ENCODE data around the gene TGFBR2.

The TGFBR2 gene

GRCh38 chr3:30656624-30657141, 50.3 kb downstream of the TGFBR2 start:
- Histone ChIP-seq H3K4me3 (ENCODE audit: low read length) (no peak overlapping the region), H3K4me1 (ENCODE audit: control insufficient read depth, insufficient read depth, low read length) (peaks cover 61% of the 10 kb centered on the region), H3K9ac (ENCODE audit: low read length) (no peak overlapping the region), H3K9me3 (ENCODE audit: control insufficient read depth, low read length) (no peaks in the 10 kb centered on the region), H3K36me3 (ENCODE audit: control insufficient read depth, insufficient read depth, low read length, severe bottlenecking) (peaks cover 79% of the 10 kb centered on the region), H3K27me3 (replicated peaks; ENCODE audit: control insufficient read depth, insufficient read depth, low read length) (no peaks in the 10 kb centered on the region)
- no peak for DNase-seq (ENCODE audit: low read depth)

- Histone ChIP-seq H3K36me3 (ENCODE audit: control insufficient read depth, insufficient read depth, low read length, severe bottlenecking) (peaks cover 80% of the 10 kb centered on the region), H3K4me1 (ENCODE audit: control insufficient read depth, insufficient read depth, low read length) (peaks cover 72% of the 10 kb centered on the region), H3K9me3 (ENCODE audit: control insufficient read depth, low read length) (no peaks in the 10 kb centered on the region), H3K4me3 (ENCODE audit: low read length) (peak overlapping the region; percentile 66), H3K27me3 (replicated peaks; ENCODE audit: control insufficient read depth, insufficient read depth, low read length) (no peaks in the 10 kb centered on the region), H3K9ac (ENCODE audit: low read length) (peak overlapping the region; percentile 81)
- no peak for DNase-seq (ENCODE audit: low read depth)
Observed at GRCh38 chr3:30657914-30658313, 51.5 kb downstream of the TGFBR2 start.

- H3K9me3 ChIP-seq (ENCODE audit: control insufficient read depth, low read length): no peaks in the 10 kb centered on the region
- peaks cover 81% of the 10 kb centered on the region for H3K36me3 ChIP-seq (ENCODE audit: control insufficient read depth, insufficient read depth, low read length, severe bottlenecking)
- peak; percentile 64 for DNase-seq (ENCODE audit: low read depth)
- peak overlapping the region; percentile 81 for H3K9ac ChIP-seq (ENCODE audit: low read length)
- H3K27me3 ChIP-seq (replicated peaks; ENCODE audit: control insufficient read depth, insufficient read depth, low read length): no peaks in the 10 kb centered on the region
- H3K4me1 ChIP-seq (ENCODE audit: control insufficient read depth, insufficient read depth, low read length): peaks cover 75% of the 10 kb centered on the region
- peak overlapping the region; percentile 66 for H3K4me3 ChIP-seq (ENCODE audit: low read length)
Observed at GRCh38 chr3:30658328-30659052, 52.1 kb downstream of the TGFBR2 start.

GRCh38 chr3:30659270-30660130, 53.1 kb downstream of the TGFBR2 start:
- H3K4me1 ChIP-seq (ENCODE audit: control insufficient read depth, insufficient read depth, low read length): peaks cover 75% of the 10 kb centered on the region
- H3K36me3 ChIP-seq (ENCODE audit: control insufficient read depth, insufficient read depth, low read length, severe bottlenecking): peaks cover 72% of the 10 kb centered on the region
- peak; percentile 90 for DNase-seq (ENCODE audit: low read depth)
- peak overlapping the region; percentile 26 for H3K4me3 ChIP-seq (ENCODE audit: low read length)
- no peaks in the 10 kb centered on the region for H3K9me3 ChIP-seq (ENCODE audit: control insufficient read depth, low read length)
- no peaks in the 10 kb centered on the region for H3K27me3 ChIP-seq (replicated peaks; ENCODE audit: control insufficient read depth, insufficient read depth, low read length)
- H3K9ac ChIP-seq (ENCODE audit: low read length): peak overlapping the region; percentile 81

- H3K9ac ChIP-seq (ENCODE audit: low read length): peak overlapping the region; percentile 47
- H3K36me3 ChIP-seq (ENCODE audit: control insufficient read depth, insufficient read depth, low read length, severe bottlenecking): peaks cover 72% of the 10 kb centered on the region
- H3K4me3 ChIP-seq (ENCODE audit: low read length): peak overlapping the region; percentile 26
- H3K4me1 ChIP-seq (ENCODE audit: control insufficient read depth, insufficient read depth, low read length): peaks cover 75% of the 10 kb centered on the region
- no peaks in the 10 kb centered on the region for H3K9me3 ChIP-seq (ENCODE audit: control insufficient read depth, low read length)
- no peaks in the 10 kb centered on the region for H3K27me3 ChIP-seq (replicated peaks; ENCODE audit: control insufficient read depth, insufficient read depth, low read length)
- DNase-seq (ENCODE audit: low read depth): no peak
Observed at GRCh38 chr3:30660136-30660535, 53.7 kb downstream of the TGFBR2 start.

GRCh38 chr3:30660656-30661055, 54.3 kb downstream of the TGFBR2 start:
- Histone ChIP-seq H3K36me3 (ENCODE audit: control insufficient read depth, insufficient read depth, low read length, severe bottlenecking) (peaks cover 70% of the 10 kb centered on the region), H3K4me1 (ENCODE audit: control insufficient read depth, insufficient read depth, low read length) (peaks cover 71% of the 10 kb centered on the region)

GRCh38 chr3:30661098-30661873, 54.9 kb downstream of the TGFBR2 start:
- no peak overlapping the region for H3K9ac ChIP-seq (ENCODE audit: low read length)
- no peak for DNase-seq (ENCODE audit: low read depth)
- H3K9me3 ChIP-seq (ENCODE audit: control insufficient read depth, low read length): no peaks in the 10 kb centered on the region
- peaks cover 64% of the 10 kb centered on the region for H3K36me3 ChIP-seq (ENCODE audit: control insufficient read depth, insufficient read depth, low read length, severe bottlenecking)
- peaks cover 65% of the 10 kb centered on the region for H3K4me1 ChIP-seq (ENCODE audit: control insufficient read depth, insufficient read depth, low read length)
- H3K27me3 ChIP-seq (replicated peaks; ENCODE audit: control insufficient read depth, insufficient read depth, low read length): no peaks in the 10 kb centered on the region
- H3K4me3 ChIP-seq (ENCODE audit: low read length): no peak overlapping the region

More at GRCh38 chr3:30660656-30661055, 54.3 kb downstream of the TGFBR2 start:
- Histone ChIP-seq H3K9me3 (ENCODE audit: control insufficient read depth, low read length) (no peaks in the 10 kb centered on the region), H3K9ac (ENCODE audit: low read length) (no peak overlapping the region), H3K27me3 (replicated peaks; ENCODE audit: control insufficient read depth, insufficient read depth, low read length) (no peaks in the 10 kb centered on the region), H3K4me3 (ENCODE audit: low read length) (no peak overlapping the region)
- DNase-seq (ENCODE audit: low read depth): no peak

GRCh38 chr3:30662836-30663235, 56.4 kb downstream of the TGFBR2 start:
- Histone ChIP-seq H3K27me3 (replicated peaks; ENCODE audit: control insufficient read depth, insufficient read depth, low read length) (no peaks in the 10 kb centered on the region), H3K9me3 (ENCODE audit: control insufficient read depth, low read length) (no peaks in the 10 kb centered on the region), H3K4me3 (ENCODE audit: low read length) (no peak overlapping the region), H3K9ac (ENCODE audit: low read length) (no peak overlapping the region), H3K4me1 (ENCODE audit: control insufficient read depth, insufficient read depth, low read length) (peaks cover 55% of the 10 kb centered on the region), H3K36me3 (ENCODE audit: control insufficient read depth, insufficient read depth, low read length, severe bottlenecking) (peaks cover 59% of the 10 kb centered on the region)
- DNase-seq (ENCODE audit: low read depth): no peak

GRCh38 chr3:30663533-30664241, 57.3 kb downstream of the TGFBR2 start:
- no peaks in the 10 kb centered on the region for H3K9me3 ChIP-seq (ENCODE audit: control insufficient read depth, low read length)
- peaks cover 46% of the 10 kb centered on the region for H3K4me1 ChIP-seq (ENCODE audit: control insufficient read depth, insufficient read depth, low read length)
- H3K27me3 ChIP-seq (replicated peaks; ENCODE audit: control insufficient read depth, insufficient read depth, low read length): no peaks in the 10 kb centered on the region
- no peak overlapping the region for H3K4me3 ChIP-seq (ENCODE audit: low read length)
- H3K36me3 ChIP-seq (ENCODE audit: control insufficient read depth, insufficient read depth, low read length, severe bottlenecking): peaks cover 64% of the 10 kb centered on the region
- DNase-seq (ENCODE audit: low read depth): no peak
- H3K9ac ChIP-seq (ENCODE audit: low read length): no peak overlapping the region

GRCh38 chr3:30664459-30664858, 58.1 kb downstream of the TGFBR2 start:
- Histone ChIP-seq H3K9me3 (ENCODE audit: control insufficient read depth, low read length) (no peaks in the 10 kb centered on the region), H3K4me1 (ENCODE audit: control insufficient read depth, insufficient read depth, low read length) (peaks cover 38% of the 10 kb centered on the region), H3K4me3 (ENCODE audit: low read length) (no peak overlapping the region), H3K27me3 (replicated peaks; ENCODE audit: control insufficient read depth, insufficient read depth, low read length) (no peaks in the 10 kb centered on the region), H3K36me3 (ENCODE audit: control insufficient read depth, insufficient read depth, low read length, severe bottlenecking) (peaks cover 70% of the 10 kb centered on the region), H3K9ac (ENCODE audit: low read length) (no peak overlapping the region)
- DNase-seq (ENCODE audit: low read depth): no peak

Data from adipocyte (in vitro differentiated cells).